ENCODE data around the gene EGR2.

EGR2 gene

DNA sequence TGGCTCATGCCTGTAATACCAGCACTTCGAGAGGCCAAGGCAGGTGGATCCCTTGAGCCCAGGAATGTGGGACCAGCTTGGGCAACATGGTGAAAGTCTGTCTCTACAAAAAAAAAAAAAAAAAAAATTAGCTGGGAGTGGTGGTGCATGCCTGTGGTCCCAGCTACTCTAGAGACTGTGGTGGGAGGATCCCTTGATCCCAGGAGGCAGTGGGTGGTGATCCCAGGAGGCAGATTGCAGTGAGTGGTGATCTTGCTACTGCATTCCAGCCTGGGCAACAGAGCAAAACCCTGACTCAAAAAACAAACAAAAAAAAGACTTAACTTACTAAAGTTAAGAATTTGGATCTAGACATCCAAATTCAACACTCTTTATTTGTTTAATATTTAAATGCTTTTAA, 21.9 kb downstream of the EGR2 start:
- H3K9me3 ChIP-seq (ENCODE audit: insufficient read depth, low read length) = no peaks in the 10 kb centered on the region
- no peak overlapping the region for H3K4me3 ChIP-seq (ENCODE audit: insufficient read depth, low read length, poor library complexity, severe bottlenecking)
- no peaks in the 10 kb centered on the region for H3K36me3 ChIP-seq (ENCODE audit: low read length)
- H3F3A ChIP-seq (ENCODE audit: insufficient read depth) = no peaks in the 10 kb centered on the region
- no peaks in the 10 kb centered on the region; the same call in 1 of the 2 replicates for H3K27me3 ChIP-seq (ENCODE audit: low read length)
- H4K20me1 ChIP-seq (ENCODE audit: low read depth, low read length) = no peaks in the 10 kb centered on the region
- H2AFZ ChIP-seq (ENCODE audit: low read depth, low read length, severe bottlenecking) = no peak overlapping the region
- no peaks in the 10 kb centered on the region for H3K9me2 ChIP-seq (replicated peaks; ENCODE audit: insufficient read depth, low read length)
- no peaks in the 10 kb centered on the region for H3K79me2 ChIP-seq (ENCODE audit: insufficient read depth, low read length)
- no peak for TF ChIP-seq EZH2phosphoT487 (conservative IDR thresholded peaks at IDR 0.05; ENCODE audit: low read length)
- TF ChIP-seq, protein P1, sequence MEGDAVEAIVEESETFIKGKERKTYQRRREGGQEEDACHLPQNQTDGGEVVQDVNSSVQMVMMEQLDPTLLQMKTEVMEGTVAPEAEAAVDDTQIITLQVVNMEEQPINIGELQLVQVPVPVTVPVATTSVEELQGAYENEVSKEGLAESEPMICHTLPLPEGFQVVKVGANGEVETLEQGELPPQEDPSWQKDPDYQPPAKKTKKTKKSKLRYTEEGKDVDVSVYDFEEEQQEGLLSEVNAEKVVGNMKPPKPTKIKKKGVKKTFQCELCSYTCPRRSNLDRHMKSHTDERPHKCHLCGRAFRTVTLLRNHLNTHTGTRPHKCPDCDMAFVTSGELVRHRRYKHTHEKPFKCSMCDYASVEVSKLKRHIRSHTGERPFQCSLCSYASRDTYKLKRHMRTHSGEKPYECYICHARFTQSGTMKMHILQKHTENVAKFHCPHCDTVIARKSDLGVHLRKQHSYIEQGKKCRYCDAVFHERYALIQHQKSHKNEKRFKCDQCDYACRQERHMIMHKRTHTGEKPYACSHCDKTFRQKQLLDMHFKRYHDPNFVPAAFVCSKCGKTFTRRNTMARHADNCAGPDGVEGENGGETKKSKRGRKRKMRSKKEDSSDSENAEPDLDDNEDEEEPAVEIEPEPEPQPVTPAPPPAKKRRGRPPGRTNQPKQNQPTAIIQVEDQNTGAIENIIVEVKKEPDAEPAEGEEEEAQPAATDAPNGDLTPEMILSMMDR (IDR thresholded peaks at IDR 0.05; ENCODE audit: insufficient read depth, low read length, poor library complexity, severe bottlenecking) = no peak
- no peak overlapping the region for H3K9ac ChIP-seq (ENCODE audit: low read length)
- no peak overlapping the region for H3K4me2 ChIP-seq (ENCODE audit: low read depth, low read length, poor library complexity, severe bottlenecking)
- no peak overlapping the region for H3K27ac ChIP-seq (ENCODE audit: low read depth, low read length)

DNA sequence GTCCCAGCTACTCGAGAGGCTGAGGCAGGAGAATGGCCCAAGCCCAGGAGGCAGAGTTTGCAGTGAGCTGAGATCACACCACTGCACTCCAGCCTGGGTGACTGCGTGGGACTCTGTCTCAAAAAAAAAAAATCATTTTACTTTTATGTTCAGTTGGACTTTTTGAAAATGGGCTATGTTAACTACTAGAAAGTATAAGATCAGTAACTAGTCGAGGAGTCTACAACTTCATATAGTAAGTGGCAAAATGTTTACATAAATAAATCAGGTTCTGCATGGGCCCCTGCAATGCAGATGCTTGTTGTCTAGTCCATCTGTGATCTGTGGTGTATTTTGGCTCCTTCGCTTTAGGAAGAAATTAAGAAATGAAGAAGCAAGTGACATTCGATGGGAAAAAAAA, 23.9 kb downstream of the EGR2 start:
- Histone ChIP-seq H3K36me3 (ENCODE audit: low read length) (no peaks in the 10 kb centered on the region), H3K79me2 (ENCODE audit: insufficient read depth, low read length) (no peaks in the 10 kb centered on the region), H3F3A (ENCODE audit: insufficient read depth) (no peaks in the 10 kb centered on the region), H3K4me2 (ENCODE audit: low read depth, low read length, poor library complexity, severe bottlenecking) (no peak overlapping the region), H3K9ac (ENCODE audit: low read length) (no peak overlapping the region), H2AFZ (ENCODE audit: low read depth, low read length, severe bottlenecking) (no peak overlapping the region), H3K27me3 (ENCODE audit: low read length) (no peaks in the 10 kb centered on the region), H3K4me3 (ENCODE audit: insufficient read depth, low read length, poor library complexity, severe bottlenecking) (no peak overlapping the region), H4K20me1 (ENCODE audit: low read depth, low read length) (no peaks in the 10 kb centered on the region), H3K9me3 (ENCODE audit: insufficient read depth, low read length) (no peaks in the 10 kb centered on the region), H3K27ac (ENCODE audit: low read depth, low read length) (no peak overlapping the region), H3K9me2 (replicated peaks; ENCODE audit: insufficient read depth, low read length) (no peaks in the 10 kb centered on the region)
- TF ChIP-seq, protein P1 (IDR thresholded peaks at IDR 0.05; ENCODE audit: insufficient read depth, low read length, poor library complexity, severe bottlenecking) = no peak

DNA sequence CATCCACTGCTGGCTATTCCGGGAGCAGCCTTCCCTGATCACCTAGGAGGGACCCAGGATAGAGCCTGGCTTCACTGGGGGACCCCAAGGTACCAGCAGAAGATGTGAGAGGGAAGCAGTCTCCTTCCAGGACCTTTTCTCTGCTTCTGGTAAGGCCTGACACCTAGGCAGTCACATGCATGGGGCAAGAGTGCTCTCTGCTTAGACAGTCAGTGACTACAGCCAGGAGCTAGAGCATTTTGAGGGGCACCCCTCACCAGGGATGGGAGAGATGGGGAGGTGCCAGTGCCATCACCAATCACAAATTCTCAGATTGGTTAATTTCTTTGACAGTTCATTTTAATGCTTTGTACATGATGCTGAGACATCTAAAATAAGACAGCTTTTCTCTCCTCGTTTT, 25.6 kb downstream of the EGR2 start:
- H3K36me3 ChIP-seq (ENCODE audit: low read length) = no peaks in the 10 kb centered on the region
- no peaks in the 10 kb centered on the region for H4K20me1 ChIP-seq (ENCODE audit: low read depth, low read length)
- no peaks in the 10 kb centered on the region for H3F3A ChIP-seq (ENCODE audit: insufficient read depth)
- TF ChIP-seq EZH2phosphoT487 (conservative IDR thresholded peaks at IDR 0.05; ENCODE audit: low read length) = no peak
- TF ChIP-seq, protein P1 (IDR thresholded peaks at IDR 0.05; ENCODE audit: insufficient read depth, low read length, poor library complexity, severe bottlenecking) = no peak
- no peak overlapping the region for H3K4me2 ChIP-seq (ENCODE audit: low read depth, low read length, poor library complexity, severe bottlenecking)
- no peaks in the 10 kb centered on the region for H3K27me3 ChIP-seq (ENCODE audit: low read length)
- no peaks in the 10 kb centered on the region for H3K9me3 ChIP-seq (ENCODE audit: insufficient read depth, low read length)
- H3K9me2 ChIP-seq (replicated peaks; ENCODE audit: insufficient read depth, low read length) = no peaks in the 10 kb centered on the region
- no peak overlapping the region for H3K27ac ChIP-seq (ENCODE audit: low read depth, low read length)
- H3K4me3 ChIP-seq (ENCODE audit: insufficient read depth, low read length, poor library complexity, severe bottlenecking) = no peak overlapping the region
- H3K9ac ChIP-seq (ENCODE audit: low read length) = no peak overlapping the region
- H2AFZ ChIP-seq (ENCODE audit: low read depth, low read length, severe bottlenecking) = no peak overlapping the region
- no peaks in the 10 kb centered on the region for H3K79me2 ChIP-seq (ENCODE audit: insufficient read depth, low read length)
